Astrocyte of the cerebellum (primary cell): ENCODE measurements around the gene TBC1D22A.
A peak's percentile ranks its signal among the peaks of the same experiment; 100 is the strongest.

Experiments used
- DNase-seq: peaks from one replicate; pipeline ENCODE4 v3.0.0-alpha.2; 2011; ENCODE audit warnings: low read depth
- H3K4me3 ChIP-seq: 2 replicates; pipeline ENCODE4 v1.5.1; 2011; ENCODE audit warnings: mild to moderate bottlenecking, low read depth, low read length, moderate library complexity
- CTCF ChIP-seq: IDR thresholded peaks from 2 replicates; pipeline ENCODE4 v1.5.1; 2012; ENCODE audit warnings: low read length, low read depth, moderate library complexity, mild to moderate bottlenecking; ENCODE audit errors: missing control alignments
- in situ Hi-C: cut with HindIII; loops from 2 replicates; pipeline ENCODE4 v1.10.0; 2017; ENCODE audit warnings: low sequenced_read_pairs

Gene TBC1D22A

GRCh38 chr22:47088480-47089158, 326.2 kb downstream of the TBC1D22A start:
- in situ Hi-C loops = no loop called here
- TF ChIP-seq CTCF = no peak
- DNase-seq = no peak
- no peak overlapping the region for H3K4me3 ChIP-seq

GRCh38 chr22:47089374-47089773, 326.9 kb downstream of the TBC1D22A start:
- TF ChIP-seq CTCF = no peak
- H3K4me3 ChIP-seq = no peak overlapping the region
- no peak for DNase-seq
- in situ Hi-C loops = no loop called here

GRCh38 chr22:47089796-47090460, 327.5 kb downstream of the TBC1D22A start:
- DNase-seq = no peak
- TF ChIP-seq CTCF = no peak
- in situ Hi-C loops = no loop called here
- no peak overlapping the region for H3K4me3 ChIP-seq

- peak overlapping the region; percentile 38 for H3K4me3 ChIP-seq
- no peak for TF ChIP-seq CTCF
- in situ Hi-C loops = no loop called here
- DNase-seq = no peak
Observed at GRCh38 chr22:47090591-47091245, 328.3 kb downstream of the TBC1D22A start.

GRCh38 chr22:47091246-47091651, 328.8 kb downstream of the TBC1D22A start:
- in situ Hi-C loops = no loop called here
- DNase-seq = no peak
- no peak for TF ChIP-seq CTCF
- peak overlapping the region; percentile 38 for H3K4me3 ChIP-seq

- in situ Hi-C loops = no loop called here
- no peak for DNase-seq
- no peak for TF ChIP-seq CTCF
- no peak overlapping the region for H3K4me3 ChIP-seq
Observed at GRCh38 chr22:47091921-47092700, 329.7 kb downstream of the TBC1D22A start.
